Neuronal stem cell (in vitro differentiated cells): ENCODE results near the gene CRYZ.

ENCODE experiments used
- DNase-seq: peaks from one replicate; pipeline ENCODE4 v3.0.0-alpha.2; 2013; ENCODE audit warnings: low spot score
- H2AFZ ChIP-seq: one replicate; pipeline ENCODE4 v1.6.1; 2013; ENCODE audit warnings: mild to moderate bottlenecking, low read length, inconsistent platforms
- H2AK5ac ChIP-seq: 2 replicates; pipeline ENCODE4 v1.6.1; 2013; ENCODE audit warnings: low read depth, mild to moderate bottlenecking, inconsistent platforms, low read length, moderate library complexity, mixed read lengths
- H2BK120ac ChIP-seq: 2 replicates; pipeline ENCODE4 v1.6.1; 2013; ENCODE audit warnings: low read depth, mild to moderate bottlenecking, inconsistent platforms, low read length, moderate library complexity, mixed read lengths
- H2BK12ac ChIP-seq: one replicate; pipeline ENCODE4 v1.6.1; 2013; ENCODE audit warnings: low read length, inconsistent platforms
- H2BK15ac ChIP-seq: 2 replicates; pipeline ENCODE4 v1.6.1; 2013; ENCODE audit warnings: mild to moderate bottlenecking, low read length, inconsistent platforms, mixed read lengths
- H2BK5ac ChIP-seq: one replicate; pipeline ENCODE4 v1.6.1; 2013; ENCODE audit warnings: inconsistent platforms, mild to moderate bottlenecking, low read length, moderate library complexity
- H3K14ac ChIP-seq: one replicate; pipeline ENCODE4 v1.6.1; 2013; ENCODE audit warnings: low read length, inconsistent platforms
- H3K18ac ChIP-seq: 2 replicates; pipeline ENCODE4 v1.6.1; 2013; ENCODE audit warnings: low read length, inconsistent platforms
- H3K23ac ChIP-seq: 2 replicates; pipeline ENCODE4 v1.6.1; 2013; ENCODE audit warnings: low read depth, mild to moderate bottlenecking, mixed read lengths, low read length, inconsistent platforms; ENCODE audit not compliant: poor library complexity
- H3K27ac ChIP-seq: replicated peaks from 3 replicates; pipeline ENCODE4 v1.5.1; 2013; ENCODE audit warnings: low read length, inconsistent platforms
- H3K27me3 ChIP-seq, 3 experiments: 2 replicates each; pipeline ENCODE4 v1.6.1; 2013; ENCODE audit warnings: low read length in 3 of 3, mild to moderate bottlenecking in 2 of 3, inconsistent platforms in 1 of 3, low read depth in 1 of 3, mixed read lengths in 1 of 3, moderate library complexity in 1 of 3; ENCODE audit not compliant: control insufficient read depth in 3 of 3, insufficient read depth in 3 of 3
- H3K36me3 ChIP-seq, 2 donors: replicated peaks in 1 of 2; 2 replicates each; pipeline ENCODE4 v1.6.1; 2013; ENCODE audit warnings: low read length in 2 of 2; ENCODE audit not compliant: control insufficient read depth in 2 of 2, insufficient read depth in 2 of 2
- H3K4ac ChIP-seq: 2 replicates; pipeline ENCODE4 v1.6.1; 2013; ENCODE audit warnings: inconsistent platforms, mild to moderate bottlenecking, low read length, moderate library complexity
- H3K4me1 ChIP-seq, 2 donors: 1 replicate in 1 of 2; 2 replicates in 1 of 2; pipeline ENCODE4 v1.6.1; 2013; ENCODE audit warnings: low read length in 2 of 2, low read depth in 1 of 2; ENCODE audit not compliant: control insufficient read depth in 2 of 2, insufficient read depth in 1 of 2
- H3K4me2 ChIP-seq: one replicate; pipeline ENCODE4 v1.6.1; 2013; ENCODE audit warnings: mild to moderate bottlenecking, low read length, inconsistent platforms; ENCODE audit not compliant: insufficient read depth, poor library complexity, severe bottlenecking
- H3K4me3 ChIP-seq, 2 donors: 2 replicates each; pipeline ENCODE4 v1.5.1; 2013; ENCODE audit warnings: low read length in 2 of 2, mild to moderate bottlenecking in 2 of 2, inconsistent platforms in 1 of 2, moderate library complexity in 1 of 2
- H3K79me1 ChIP-seq: one replicate; pipeline ENCODE4 v1.6.1; 2013; ENCODE audit warnings: low read depth, mild to moderate bottlenecking, inconsistent platforms, low read length, moderate library complexity
- H3K9ac ChIP-seq: one replicate; pipeline ENCODE4 v1.6.1; 2013; ENCODE audit warnings: mild to moderate bottlenecking, low read depth, low read length, inconsistent platforms; ENCODE audit not compliant: poor library complexity
- H3K9me3 ChIP-seq, 2 donors: replicated peaks in 1 of 2; 2 replicates each; pipeline versions ENCODE3 to v1.6.1; 2013; ENCODE audit warnings: low read length in 2 of 2, mild to moderate bottlenecking in 2 of 2, inconsistent platforms in 1 of 2, low read depth in 1 of 2, mixed read lengths in 1 of 2, moderate library complexity in 1 of 2; ENCODE audit not compliant: control insufficient read depth in 2 of 2, insufficient read depth in 1 of 2
- H4K8ac ChIP-seq: one replicate; pipeline ENCODE4 v1.6.1; 2013; ENCODE audit warnings: low read depth, mild to moderate bottlenecking, inconsistent platforms, low read length, moderate library complexity
- H4K91ac ChIP-seq: one replicate; pipeline ENCODE4 v1.6.1; 2013; ENCODE audit warnings: low read length, low read depth, mild to moderate bottlenecking, inconsistent platforms; ENCODE audit not compliant: poor library complexity
- WGBS, 2 donors: extraction: QIAGEN DNeasy Blood & Tissue Kit; methylation state at CpG; one replicate each; pipeline ENCODE4 v1.1.7; 2013; ENCODE audit warnings: missing lambda C conversion rate in 2 of 2, mixed read lengths in 1 of 2; ENCODE audit not compliant: insufficient read length in 2 of 2, insufficient replicate concordance in 1 of 2; ENCODE audit errors: extremely low coverage in 2 of 2; 5-methylcytosine and 5-hydroxymethylcytosine counted together

The CRYZ gene

DNA sequence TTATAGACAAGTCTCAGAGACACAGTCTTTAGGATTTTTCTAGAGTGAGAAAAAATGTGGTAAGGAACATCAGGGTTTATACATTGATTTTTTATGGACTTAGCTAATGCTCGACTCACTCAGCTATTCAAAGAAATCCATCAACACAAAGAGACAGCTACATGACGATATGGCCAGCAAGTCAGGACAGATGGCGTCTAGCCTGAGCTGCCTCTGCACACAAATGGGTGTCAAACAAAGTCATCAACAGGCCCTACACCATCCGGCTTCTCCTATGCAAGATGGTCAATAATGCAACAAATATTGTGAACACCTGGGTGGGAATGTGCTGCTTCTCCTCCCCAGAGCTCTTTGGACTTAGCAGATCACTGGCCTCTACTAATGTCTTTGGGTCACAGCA is 45.9 kb downstream of the CRYZ start:
- H4K8ac ChIP-seq, result no peak overlapping the region
- H3K4me3 ChIP-seq, result no peak overlapping the region
- DNase-seq, result no peak
- no peak overlapping the region for H2AFZ ChIP-seq
- H2BK120ac ChIP-seq, result no peak overlapping the region
- H3K79me1 ChIP-seq, result no peaks in the 10 kb centered on the region
- H3K23ac ChIP-seq, result no peak overlapping the region
- no peaks in the 10 kb centered on the region for H3K27me3 ChIP-seq
- no peak overlapping the region for H3K27ac ChIP-seq
- H3K18ac ChIP-seq, result no peak overlapping the region
- no peak overlapping the region for H2BK12ac ChIP-seq
- H3K9ac ChIP-seq, result no peak overlapping the region
- H2BK5ac ChIP-seq, result no peak overlapping the region
- no peak overlapping the region for H3K14ac ChIP-seq
- H4K91ac ChIP-seq, result no peak overlapping the region
- H3K4ac ChIP-seq, result no peak overlapping the region
- no peak overlapping the region for H2AK5ac ChIP-seq
- no CpG with 5 or more reads among the region's 4 CpGs for WGBS, 2 donors
- no peak overlapping the region for H3K4me2 ChIP-seq
- H3K36me3 ChIP-seq, result no peaks in the 10 kb centered on the region
- H3K9me3 ChIP-seq, result no peaks in the 10 kb centered on the region
- no peak overlapping the region for H2BK15ac ChIP-seq
- no peaks in the 10 kb centered on the region for H3K4me1 ChIP-seq

DNA sequence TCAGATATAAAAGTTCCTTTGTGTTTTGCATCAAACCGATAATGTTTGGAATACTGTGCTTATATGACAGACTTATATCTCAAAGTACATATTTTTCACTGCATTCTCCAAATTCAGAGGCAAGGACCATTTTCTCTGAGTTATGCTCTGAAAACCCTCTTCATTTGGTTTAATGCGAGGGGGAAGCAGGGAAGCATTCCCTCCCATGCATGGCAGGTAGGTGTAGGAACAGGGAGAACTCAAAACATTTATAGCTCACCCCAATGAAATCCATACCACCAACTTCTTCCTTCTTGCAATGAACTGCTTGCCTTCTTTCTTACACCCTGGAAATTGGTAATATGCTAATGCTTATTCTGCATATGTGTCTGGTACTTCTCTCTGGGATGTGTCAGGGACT is 48.5 kb downstream of the CRYZ start:
- Histone ChIP-seq H3K14ac (no peak overlapping the region), H3K4me2 (no peak overlapping the region), H3K4me3 (no peak overlapping the region), H3K18ac (no peak overlapping the region), H2BK120ac (no peak overlapping the region), H3K27ac (no peak overlapping the region), H2BK12ac (no peak overlapping the region), H4K8ac (no peak overlapping the region), H3K4me1 (peaks cover 0 to 5% of the 10 kb centered on the region in 2 donors), H2AK5ac (no peak overlapping the region), H3K36me3 (no peaks in the 10 kb centered on the region), H3K4ac (no peak overlapping the region), H2BK5ac (no peak overlapping the region), H2AFZ (no peak overlapping the region), H4K91ac (no peak overlapping the region), H3K9ac (no peak overlapping the region), H3K9me3 (no peaks in the 10 kb centered on the region), H3K27me3 (no peaks in the 10 kb centered on the region), H3K23ac (no peak overlapping the region), H3K79me1 (no peaks in the 10 kb centered on the region), H2BK15ac (no peak overlapping the region)
- WGBS, 2 donors, result no CpG with 5 or more reads among the region's 2 CpGs
- no peak for DNase-seq

DNA sequence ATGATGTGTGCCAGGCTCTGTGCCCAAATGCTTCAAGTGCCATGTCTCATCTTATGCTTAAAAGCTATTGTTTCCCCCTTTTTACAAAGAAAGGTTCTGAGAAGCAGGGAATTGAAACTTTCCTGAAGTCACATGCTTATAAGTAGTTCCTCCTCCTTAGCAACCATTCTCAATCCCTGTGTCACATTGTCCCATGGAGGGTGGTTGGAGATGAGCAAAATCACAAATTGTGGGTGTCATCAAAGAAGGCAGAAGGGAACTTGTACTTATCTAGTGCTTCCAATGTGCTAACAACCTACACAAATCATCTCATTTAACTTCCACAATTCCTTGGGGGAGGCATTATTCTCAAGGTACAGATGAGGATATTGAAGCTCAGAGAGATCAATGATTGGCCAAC is 49.2 kb downstream of the CRYZ start:
- Histone ChIP-seq H2BK120ac (no peak overlapping the region), H2BK15ac (no peak overlapping the region), H2AK5ac (no peak overlapping the region), H3K23ac (no peak overlapping the region), H2BK5ac (no peak overlapping the region), H2BK12ac (no peak overlapping the region), H4K91ac (no peak overlapping the region), H2AFZ (no peak overlapping the region), H3K4me1 (peaks cover 0 to 5% of the 10 kb centered on the region in 2 donors), H3K27me3 (no peaks in the 10 kb centered on the region), H3K4me3 (no peak overlapping the region), H3K36me3 (no peaks in the 10 kb centered on the region), H3K4ac (no peak overlapping the region), H4K8ac (no peak overlapping the region), H3K27ac (no peak overlapping the region), H3K9me3 (no peaks in the 10 kb centered on the region), H3K79me1 (no peaks in the 10 kb centered on the region), H3K14ac (no peak overlapping the region), H3K4me2 (no peak overlapping the region), H3K18ac (no peak overlapping the region), H3K9ac (no peak overlapping the region)
- no peak for DNase-seq

DNA sequence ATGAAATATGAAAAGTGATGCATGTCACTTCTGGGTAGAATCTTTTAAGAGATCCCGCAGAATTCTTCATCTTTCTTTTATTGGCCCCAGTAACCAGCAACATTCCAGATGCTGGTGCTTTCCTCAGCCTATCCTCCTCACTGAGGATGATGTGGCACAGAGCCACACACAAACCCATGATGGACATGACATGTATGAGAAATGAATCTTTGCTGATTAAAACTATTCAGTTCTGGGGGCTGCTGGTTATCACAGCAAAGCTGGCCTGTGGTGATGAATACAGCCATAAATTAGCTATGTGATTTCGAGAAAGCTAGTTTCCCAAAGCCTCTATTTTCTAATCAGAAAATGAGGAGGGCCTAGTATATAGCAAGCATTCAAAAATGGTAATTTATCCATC is 51.0 kb downstream of the CRYZ start:
- Histone ChIP-seq H3K4me1 (peaks cover 0 to 5% of the 10 kb centered on the region in 2 donors), H3K27me3 (no peaks in the 10 kb centered on the region), H3K79me1 (no peaks in the 10 kb centered on the region), H3K27ac (no peak overlapping the region), H3K4ac (no peak overlapping the region), H4K8ac (no peak overlapping the region), H3K14ac (no peak overlapping the region), H2AK5ac (no peak overlapping the region), H2BK15ac (no peak overlapping the region), H2BK12ac (no peak overlapping the region), H3K18ac (no peak overlapping the region), H2AFZ (no peak overlapping the region), H3K23ac (no peak overlapping the region), H3K9ac (no peak overlapping the region), H3K4me2 (no peak overlapping the region), H3K36me3 (no peaks in the 10 kb centered on the region), H2BK5ac (no peak overlapping the region), H4K91ac (no peak overlapping the region), H3K4me3 (no peak overlapping the region), H3K9me3 (no peaks in the 10 kb centered on the region), H2BK120ac (no peak overlapping the region)
- no peak for DNase-seq
- WGBS, 2 donors, result no CpG with 5 or more reads among the region's 2 CpGs
